ENCODE data around the gene SLC25A25. TPM values are rescaled to one million over a fixed set of nuclear protein-coding genes. Genes with fewer than 3 reads are reported as not detected.

The SLC25A25 gene
- total and polyA plus RNA-seq, 10 of the 15 experiments (the other 5 are each of a cell fraction or from before 2014, with no cell fraction given) = 0.04 to 17.1 (median 12.4) TPM; not detected in 1

DNA sequence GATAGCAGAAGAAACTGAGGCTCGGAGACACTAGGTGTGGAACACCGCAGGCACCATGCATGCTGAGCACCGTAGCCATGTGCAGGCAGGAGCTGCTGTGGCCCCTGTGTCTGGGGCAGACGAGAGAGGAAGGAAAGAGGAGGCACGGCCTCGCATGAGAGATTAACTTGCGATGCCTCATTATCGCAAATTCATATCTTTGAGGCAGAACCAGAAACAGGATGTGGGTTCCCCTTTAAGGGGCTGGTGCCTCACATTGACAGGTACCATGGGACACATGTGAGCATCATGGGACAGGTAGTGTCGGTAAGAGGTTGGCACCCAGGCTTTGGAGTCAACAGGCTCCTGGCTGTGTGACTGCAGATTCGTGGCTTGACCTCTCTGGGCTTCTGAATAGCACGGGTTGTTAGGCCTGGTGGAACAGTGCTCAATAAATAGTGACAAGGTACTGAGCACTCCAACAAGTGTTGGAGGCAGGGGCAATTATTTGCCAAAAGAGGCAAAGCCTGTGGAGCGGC is 41.7 kb upstream of the SLC25A25 start (continued):
- TF ChIP-seq, protein P1, sequence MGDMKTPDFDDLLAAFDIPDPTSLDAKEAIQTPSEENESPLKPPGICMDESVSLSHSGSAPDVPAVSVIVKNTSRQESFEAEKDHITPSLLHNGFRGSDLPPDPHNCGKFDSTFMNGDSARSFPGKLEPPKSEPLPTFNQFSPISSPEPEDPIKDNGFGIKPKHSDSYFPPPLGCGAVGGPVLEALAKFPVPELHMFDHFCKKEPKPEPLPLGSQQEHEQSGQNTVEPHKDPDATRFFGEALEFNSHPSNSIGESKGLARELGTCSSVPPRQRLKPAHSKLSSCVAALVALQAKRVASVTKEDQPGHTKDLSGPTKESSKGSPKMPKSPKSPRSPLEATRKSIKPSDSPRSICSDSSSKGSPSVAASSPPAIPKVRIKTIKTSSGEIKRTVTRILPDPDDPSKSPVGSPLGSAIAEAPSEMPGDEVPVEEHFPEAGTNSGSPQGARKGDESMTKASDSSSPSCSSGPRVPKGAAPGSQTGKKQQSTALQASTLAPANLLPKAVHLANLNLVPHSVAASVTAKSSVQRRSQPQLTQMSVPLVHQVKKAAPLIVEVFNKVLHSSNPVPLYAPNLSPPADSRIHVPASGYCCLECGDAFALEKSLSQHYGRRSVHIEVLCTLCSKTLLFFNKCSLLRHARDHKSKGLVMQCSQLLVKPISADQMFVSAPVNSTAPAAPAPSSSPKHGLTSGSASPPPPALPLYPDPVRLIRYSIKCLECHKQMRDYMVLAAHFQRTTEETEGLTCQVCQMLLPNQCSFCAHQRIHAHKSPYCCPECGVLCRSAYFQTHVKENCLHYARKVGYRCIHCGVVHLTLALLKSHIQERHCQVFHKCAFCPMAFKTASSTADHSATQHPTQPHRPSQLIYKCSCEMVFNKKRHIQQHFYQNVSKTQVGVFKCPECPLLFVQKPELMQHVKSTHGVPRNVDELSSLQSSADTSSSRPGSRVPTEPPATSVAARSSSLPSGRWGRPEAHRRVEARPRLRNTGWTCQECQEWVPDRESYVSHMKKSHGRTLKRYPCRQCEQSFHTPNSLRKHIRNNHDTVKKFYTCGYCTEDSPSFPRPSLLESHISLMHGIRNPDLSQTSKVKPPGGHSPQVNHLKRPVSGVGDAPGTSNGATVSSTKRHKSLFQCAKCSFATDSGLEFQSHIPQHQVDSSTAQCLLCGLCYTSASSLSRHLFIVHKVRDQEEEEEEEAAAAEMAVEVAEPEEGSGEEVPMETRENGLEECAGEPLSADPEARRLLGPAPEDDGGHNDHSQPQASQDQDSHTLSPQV (IDR thresholded peaks at IDR 0.05) = no peak
- TF ChIP-seq IKZF2 (IDR thresholded peaks at IDR 0.05) (peak in 1 of 2 experiments; percentile 28; a peak in 2 of 4 replicates), CBFB (IDR thresholded peaks at IDR 0.05; ENCODE audit: low read depth) (0 out of 2 replicates have a peak, but pooled peaks have one; percentile 39), FOXK2 (IDR thresholded peaks at IDR 0.05) (no peak), SMAD5 (IDR thresholded peaks at IDR 0.05; ENCODE audit: low read depth) (no peak), RB1 (IDR thresholded peaks at IDR 0.05; ENCODE audit: borderline replicate concordance) (no peak), ZNF384 (IDR thresholded peaks at IDR 0.05; ENCODE audit: borderline replicate concordance, low read depth, low read length) (no peak), JUND (IDR thresholded peaks at IDR 0.05; ENCODE audit: low read depth, low read length) (no peak), SIN3A (IDR thresholded peaks at IDR 0.05; ENCODE audit: low read depth, low read length) (no peak), ZBTB40 (IDR thresholded peaks at IDR 0.05; ENCODE audit: borderline replicate concordance) (0 out of 2 replicates have a peak, but pooled peaks have one; percentile 22), POU2F2 (IDR thresholded peaks at IDR 0.05; ENCODE audit: borderline replicate concordance, low read depth, low read length) (no peak), TCF12 (IDR thresholded peaks at IDR 0.05; ENCODE audit: low read depth, low read length) (0 out of 2 replicates have a peak, but pooled peaks have one; percentile 18), STAT3 (IDR thresholded peaks at IDR 0.05; ENCODE audit: low read depth, low read length) (no peak), ZBTB11 (CRISPR knock-in tag; IDR thresholded peaks at IDR 0.05) (no peak), MAX (IDR thresholded peaks at IDR 0.05; ENCODE audit: low read depth, low read length) (peak; percentile 54; the same call in 1 of the 2 replicates), RBBP5 (conservative IDR thresholded peaks at IDR 0.05) (0 out of 2 replicates have a peak, but pooled peaks have one; percentile 11)
- TF ChIP-seq, protein P2, sequence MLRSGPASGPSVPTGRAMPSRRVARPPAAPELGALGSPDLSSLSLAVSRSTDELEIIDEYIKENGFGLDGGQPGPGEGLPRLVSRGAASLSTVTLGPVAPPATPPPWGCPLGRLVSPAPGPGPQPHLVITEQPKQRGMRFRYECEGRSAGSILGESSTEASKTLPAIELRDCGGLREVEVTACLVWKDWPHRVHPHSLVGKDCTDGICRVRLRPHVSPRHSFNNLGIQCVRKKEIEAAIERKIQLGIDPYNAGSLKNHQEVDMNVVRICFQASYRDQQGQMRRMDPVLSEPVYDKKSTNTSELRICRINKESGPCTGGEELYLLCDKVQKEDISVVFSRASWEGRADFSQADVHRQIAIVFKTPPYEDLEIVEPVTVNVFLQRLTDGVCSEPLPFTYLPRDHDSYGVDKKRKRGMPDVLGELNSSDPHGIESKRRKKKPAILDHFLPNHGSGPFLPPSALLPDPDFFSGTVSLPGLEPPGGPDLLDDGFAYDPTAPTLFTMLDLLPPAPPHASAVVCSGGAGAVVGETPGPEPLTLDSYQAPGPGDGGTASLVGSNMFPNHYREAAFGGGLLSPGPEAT (IDR thresholded peaks at IDR 0.05; ENCODE audit: low read depth) = no peak; the same call in 1 of the 2 replicates

All from GM12878 (cell line).